GM20000 (cell line): ENCODE results near the gene KCNMB3.
"Not testable (repeated sequence)": the region's sequence is repeated elsewhere in the genome, so short reads cannot be mapped to it uniquely, and the experiment has no call there.

Experiments
- DNase-seq: peaks from one replicate; pipeline ENCODE4 v3.0.0; 2012; ENCODE audit warnings: low spot score
- CTCF ChIP-seq: IDR thresholded peaks from 2 replicates; pipeline ENCODE4 v1.5.1; 2012; ENCODE audit warnings: mild to moderate bottlenecking, control low read depth; ENCODE audit errors: extremely low read depth, missing control alignments

Gene KCNMB3

GRCh38 chr3:179244878-179245277 is 6.0 kb downstream of the KCNMB3 start:
- no peak for DNase-seq
- TF ChIP-seq CTCF, result no peak

- not testable (repeated sequence) for DNase-seq
These were observed 8.1 kb downstream of the KCNMB3 start for GRCh38 chr3:179242859-179243258.

GRCh38 chr3:179240299-179240698 is 10.6 kb downstream of the KCNMB3 start:
- not testable (repeated sequence) for DNase-seq

- no peak for TF ChIP-seq CTCF
- DNase-seq, result no peak
These were observed 14.1 kb downstream of the KCNMB3 start for GRCh38 chr3:179236669-179237301.

- DNase-seq, result no peak
- TF ChIP-seq CTCF, result no peak
These were observed 16.7 kb downstream of the KCNMB3 start for GRCh38 chr3:179234199-179234598.

GRCh38 chr3:179233043-179233442 is 17.9 kb downstream of the KCNMB3 start:
- no peak for DNase-seq
- TF ChIP-seq CTCF, result no peak

- DNase-seq, result no peak
- TF ChIP-seq CTCF, result no peak
These were observed 21.7 kb downstream of the KCNMB3 start for GRCh38 chr3:179229177-179229576.

GRCh38 chr3:179227349-179227748 is 23.6 kb downstream of the KCNMB3 start:
- no peak for DNase-seq
- no peak for TF ChIP-seq CTCF
